HG03103 (cell line): Measurements from ENCODE around the gene LIN9.
A peak's percentile ranks its signal among the peaks of the same experiment; 100 is the strongest.
"Not testable (repeated sequence)": the region's sequence is repeated elsewhere in the genome, so short reads cannot be mapped to it uniquely, and the experiment has no call there.

Experiments
- ATAC-seq: cut with Tn5 transposase; IDR thresholded peaks from one replicate; pipeline ENCODE4 v1.9.1; 2021; ENCODE audit warnings: low read depth; ENCODE audit not compliant: unreplicated experiment

Gene LIN9

DNA sequence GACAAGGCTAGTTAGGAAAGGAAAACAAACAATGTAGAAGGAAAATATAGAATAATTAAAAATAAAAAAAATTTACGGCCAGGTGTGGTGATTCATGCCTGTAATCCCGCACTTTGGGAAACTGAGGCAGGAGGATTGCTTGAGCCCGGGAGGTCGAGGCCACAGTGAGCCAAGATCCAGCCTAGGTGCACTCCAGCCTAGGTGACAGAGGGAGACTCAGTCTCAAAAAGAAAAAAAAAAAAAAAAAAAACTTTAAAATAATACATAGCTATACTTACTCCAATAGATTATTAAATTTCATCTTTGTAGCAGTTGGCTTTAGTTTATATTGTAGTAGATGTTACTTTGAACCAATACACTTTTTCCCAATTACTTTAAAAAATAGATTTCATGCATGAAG lies 32.0 kb downstream of the LIN9 start:
- ATAC-seq, result no peak

DNA sequence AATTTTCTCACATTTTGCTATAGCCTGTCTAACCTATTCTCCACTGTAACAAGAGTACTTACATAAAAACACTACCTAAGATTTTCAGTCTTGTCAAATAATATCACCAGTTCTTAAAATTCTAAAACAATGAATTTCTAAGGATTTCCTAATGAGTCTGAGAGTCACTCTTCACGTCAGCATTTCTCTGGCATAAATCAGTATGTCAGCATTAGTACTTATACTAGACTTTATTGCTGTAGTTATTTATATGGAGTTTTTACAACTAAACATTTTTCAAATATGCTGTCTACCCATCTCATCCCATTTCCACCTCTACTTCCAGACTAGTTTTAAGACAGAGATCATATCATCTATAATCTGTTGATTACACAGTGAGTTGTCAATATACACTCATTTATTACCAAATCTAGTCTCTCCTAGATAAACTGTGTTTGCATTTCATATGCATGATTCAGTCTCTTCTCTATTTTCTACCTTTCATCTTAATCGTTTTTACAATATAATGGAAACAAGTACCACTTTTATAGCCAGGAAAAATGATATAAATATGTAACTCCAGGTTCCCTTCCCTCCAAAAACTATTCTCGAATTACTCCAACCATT lies 32.8 kb downstream of the LIN9 start:
- no peak for ATAC-seq

DNA sequence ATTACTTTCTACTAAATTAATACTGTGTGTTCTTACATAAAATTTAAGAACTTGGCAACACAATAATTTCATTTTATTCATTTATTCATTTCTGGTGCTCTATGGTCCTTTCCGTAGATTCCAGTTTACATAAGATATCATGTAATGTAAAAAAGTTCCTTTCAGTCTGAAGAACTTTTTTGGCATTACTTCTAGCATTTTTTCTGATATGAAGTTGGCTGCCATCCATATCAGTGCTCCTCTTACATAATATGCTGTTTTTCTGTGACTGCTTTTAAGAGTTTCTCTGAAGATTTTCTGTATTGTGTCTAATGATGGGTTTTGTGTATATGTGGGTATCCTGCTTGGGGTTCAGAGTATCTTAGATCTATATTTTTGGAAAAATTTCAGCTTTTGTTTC lies 34.8 kb downstream of the LIN9 start:
- no peak for ATAC-seq

DNA sequence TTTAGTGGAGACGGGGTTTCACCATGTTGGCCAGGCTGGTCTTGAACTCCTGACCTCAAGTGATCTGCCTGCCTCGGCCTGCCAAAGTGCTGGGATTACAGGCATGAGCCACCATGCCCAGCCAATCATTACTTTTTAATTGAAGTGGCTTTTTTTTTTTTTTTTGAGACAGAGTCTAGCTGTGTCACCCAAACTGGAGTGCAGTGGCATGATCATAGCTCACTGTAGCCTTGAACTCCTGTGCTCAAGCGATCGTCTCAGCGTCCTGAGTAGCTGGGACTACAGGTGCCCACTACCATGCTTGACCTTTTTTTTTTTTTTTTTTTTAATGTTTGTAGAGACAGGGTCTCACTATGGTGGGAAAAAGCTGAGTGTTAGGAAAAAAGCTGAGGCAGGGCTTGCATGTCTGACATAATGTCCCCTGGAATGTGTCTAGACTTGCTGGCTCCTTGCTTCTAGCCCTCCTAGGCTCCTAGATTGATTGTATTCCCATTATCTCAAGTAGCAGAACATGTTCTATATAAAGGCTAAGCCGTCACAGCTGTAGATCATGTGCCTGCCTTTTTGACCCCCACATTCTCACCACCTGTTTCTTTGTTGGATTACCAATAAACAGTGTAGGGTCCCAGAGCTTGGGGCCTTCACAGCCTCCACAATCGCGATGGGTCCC lies 36.6 kb downstream of the LIN9 start:
- ATAC-seq, result not testable (repeated sequence)

DNA sequence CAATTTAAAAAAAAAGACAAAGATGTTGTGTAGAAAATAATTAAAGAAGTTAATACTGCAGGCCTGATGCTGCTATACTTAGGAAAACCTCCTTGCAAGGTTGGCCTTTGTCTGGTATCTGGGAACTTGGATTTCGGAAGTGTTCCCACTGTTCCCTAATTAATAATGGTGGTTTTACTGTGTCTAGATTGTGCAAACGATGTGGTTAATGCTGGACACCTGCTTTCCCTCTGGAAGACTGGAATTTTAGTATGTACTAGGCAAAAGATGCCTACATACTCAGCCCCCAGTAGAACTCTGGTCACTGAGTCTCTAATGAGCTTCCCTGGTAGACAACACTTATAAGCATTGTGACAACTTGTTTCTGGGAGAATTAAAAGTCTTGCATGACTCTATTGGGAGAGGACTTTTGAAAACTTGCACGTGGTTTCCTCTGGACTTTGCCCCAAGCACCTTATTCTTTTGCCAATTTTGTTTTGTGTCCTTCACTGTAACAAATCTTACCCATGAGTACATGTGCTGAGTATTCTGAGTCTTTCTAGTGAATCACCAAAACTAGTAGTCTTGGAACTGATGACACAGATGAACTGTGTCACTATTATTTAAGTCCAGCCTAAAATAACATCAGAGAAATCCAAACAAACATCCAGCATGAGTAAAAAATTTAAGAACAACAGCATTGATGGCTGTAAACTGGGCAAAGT lies 40.4 kb downstream of the LIN9 start:
- no peak for ATAC-seq

DNA sequence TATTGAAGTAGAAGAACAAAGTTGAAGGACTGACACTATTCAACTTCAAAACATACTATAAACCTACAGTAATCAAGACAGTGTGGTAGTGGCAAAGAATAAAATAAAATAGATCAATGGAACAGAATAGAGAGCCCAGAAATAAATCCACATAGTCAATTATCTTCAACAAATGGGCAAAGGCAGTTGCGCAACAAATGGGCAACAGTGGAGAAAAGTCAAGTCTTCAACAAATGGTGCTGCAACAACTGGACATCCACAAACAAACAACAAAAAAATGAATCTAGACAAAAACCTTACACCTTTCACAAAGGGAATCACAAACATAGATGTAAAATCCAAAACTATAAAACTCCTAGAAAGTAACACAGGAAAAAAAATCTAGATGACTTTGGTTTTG lies 47.1 kb downstream of the LIN9 start:
- no peak for ATAC-seq

DNA sequence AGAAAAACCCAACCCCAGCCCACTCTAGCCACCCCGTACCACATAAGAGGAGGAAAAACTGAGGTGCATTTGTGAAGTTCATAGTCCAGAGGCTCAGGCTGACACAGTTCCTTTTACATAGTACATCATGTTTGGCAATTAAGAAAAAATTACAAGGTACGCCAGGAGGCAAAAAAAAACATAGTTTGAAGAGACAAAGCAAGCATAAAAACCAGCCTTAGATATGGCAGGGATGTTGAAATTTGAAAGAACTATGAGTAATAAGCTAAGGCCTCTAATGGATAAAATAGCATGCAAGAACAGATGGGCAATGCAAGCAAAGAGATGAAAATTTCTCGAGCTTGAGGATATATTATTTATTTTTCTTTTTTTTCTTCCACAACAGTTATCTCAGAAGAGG lies 53.6 kb downstream of the LIN9 start:
- ATAC-seq, result no peak

DNA sequence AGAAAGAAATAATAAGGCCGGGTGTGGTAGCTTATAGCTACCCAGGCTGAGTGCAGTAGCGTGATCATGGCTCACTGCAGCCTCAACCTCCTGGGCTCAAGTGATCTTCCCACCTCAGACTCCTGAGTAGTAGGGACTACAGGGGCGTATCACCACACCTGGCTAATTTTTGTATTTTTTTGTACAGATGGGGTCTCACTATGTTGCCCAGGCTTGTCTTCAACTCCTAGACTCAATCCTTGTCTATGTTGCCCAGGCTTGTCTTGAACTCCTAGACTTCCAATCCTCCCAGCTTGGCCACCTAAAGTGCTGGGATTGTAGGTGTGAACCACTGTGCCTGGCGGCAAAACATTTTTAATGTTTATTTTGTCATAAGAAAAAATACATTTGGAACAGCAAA lies 55.0 kb downstream of the LIN9 start:
- ATAC-seq, result no peak

DNA sequence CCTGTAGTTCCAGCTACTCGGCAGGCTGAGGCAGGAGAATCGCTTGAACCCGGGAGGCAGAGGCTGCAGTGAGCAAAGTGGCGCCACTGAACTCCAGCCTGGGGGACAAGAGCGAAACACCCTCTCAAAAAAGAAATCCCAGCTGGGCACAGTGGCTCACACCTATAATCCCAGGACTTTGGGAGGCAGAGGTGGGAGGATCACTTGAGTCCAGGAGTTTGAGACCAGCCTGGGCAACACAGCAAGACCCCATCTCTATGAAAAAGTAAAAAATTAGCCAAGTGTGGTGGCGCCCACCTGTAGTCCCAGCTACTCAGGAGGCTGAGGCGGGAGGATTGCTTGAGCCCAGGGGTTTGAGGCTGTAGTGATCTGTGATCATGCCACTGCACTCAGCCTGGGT lies 56.1 kb downstream of the LIN9 start:
- ATAC-seq, result not testable (repeated sequence)

DNA sequence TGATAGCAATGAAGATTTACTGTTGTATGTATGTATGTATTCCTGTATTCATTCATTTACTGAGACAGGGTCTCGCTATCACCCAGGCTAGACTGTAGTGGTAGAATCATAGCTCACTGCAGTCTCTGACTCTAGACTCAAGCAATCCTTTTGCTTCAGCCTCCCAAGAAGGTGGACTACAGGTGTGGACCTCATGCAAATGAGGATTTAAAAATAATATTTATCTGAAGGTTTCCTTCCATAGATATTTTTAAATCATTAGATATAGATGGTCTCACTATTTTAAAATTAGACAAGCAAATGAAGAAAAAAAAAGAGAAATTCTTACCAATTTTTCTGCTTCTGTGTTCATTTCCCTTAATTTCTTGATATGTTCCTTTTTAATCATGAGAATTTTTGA lies 58.5 kb downstream of the LIN9 start:
- ATAC-seq, result no peak

DNA sequence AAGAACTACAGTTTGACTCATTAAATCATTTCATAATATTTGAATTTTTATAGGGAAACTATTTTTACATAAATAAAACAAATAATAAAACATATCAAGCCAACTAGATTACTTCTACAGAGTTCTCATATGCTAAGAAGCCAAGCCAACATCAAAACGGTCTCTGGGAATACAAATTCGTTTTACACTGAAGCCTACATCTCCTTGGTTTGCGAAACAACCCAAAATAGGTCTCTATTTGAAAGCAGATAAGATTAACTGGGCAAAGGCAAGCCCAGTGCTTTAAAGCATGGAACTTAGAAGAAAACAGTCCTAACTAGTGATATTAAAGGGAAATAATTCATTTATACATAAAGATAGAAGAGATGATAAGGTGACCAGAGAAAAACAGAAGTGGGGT lies 60.2 kb downstream of the LIN9 start:
- no peak for ATAC-seq

DNA sequence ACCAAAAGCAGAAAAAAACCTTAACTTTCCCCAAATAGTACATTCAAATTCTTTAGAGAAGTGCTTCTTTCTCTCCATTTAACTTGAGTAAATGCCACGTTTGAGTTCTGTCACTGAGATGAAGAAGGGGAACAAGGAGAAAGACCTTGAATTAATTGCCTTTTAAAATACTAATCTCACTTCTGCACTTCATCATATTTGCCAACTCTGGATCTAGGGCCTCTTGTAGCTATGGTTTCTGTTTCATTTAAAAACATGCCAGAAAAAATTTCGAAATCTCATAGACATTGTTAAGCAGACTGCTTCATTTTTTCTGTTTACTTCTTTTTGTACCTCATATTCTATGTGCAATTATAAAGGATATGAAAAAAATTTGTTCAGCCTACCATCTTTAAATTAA lies 60.9 kb downstream of the LIN9 start:
- no peak for ATAC-seq

DNA sequence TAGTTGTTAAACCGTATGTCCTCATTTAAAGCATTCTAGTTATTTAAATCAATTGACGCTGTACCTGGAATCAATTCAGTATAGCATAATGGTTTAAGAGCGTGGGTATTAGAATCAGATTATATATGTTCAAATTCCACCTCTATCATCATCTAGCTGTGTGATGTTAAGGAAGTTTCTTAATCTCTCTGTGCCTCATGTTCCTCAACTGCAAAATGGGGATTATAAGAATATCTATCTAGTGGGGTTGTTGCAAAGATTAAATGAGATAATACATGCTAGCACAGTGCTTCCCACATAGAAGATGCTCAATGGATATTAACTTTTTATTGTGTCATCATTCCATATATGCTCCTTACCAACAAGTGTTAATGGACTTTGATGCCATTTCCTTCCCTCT lies 69.5 kb downstream of the LIN9 start:
- no peak for ATAC-seq

DNA sequence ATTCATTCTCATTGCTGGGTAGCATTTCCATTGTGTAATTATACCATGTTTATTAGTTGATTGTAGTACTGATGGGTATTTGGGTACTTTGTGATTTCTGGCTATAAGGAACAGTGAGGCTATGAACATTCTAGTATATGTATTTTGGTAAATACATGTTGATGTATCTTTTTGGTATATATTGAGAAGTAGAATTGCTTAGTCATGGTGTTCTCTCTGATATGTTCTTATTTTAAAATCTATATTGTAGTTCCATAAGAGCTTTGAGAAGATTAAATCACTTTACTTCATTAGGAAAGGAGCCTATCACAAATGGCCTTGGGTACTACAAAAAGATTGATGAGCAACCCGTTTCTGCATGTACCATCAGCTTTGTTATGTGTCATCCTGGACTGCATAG lies 72.1 kb downstream of the LIN9 start:
- ATAC-seq, result no peak

DNA sequence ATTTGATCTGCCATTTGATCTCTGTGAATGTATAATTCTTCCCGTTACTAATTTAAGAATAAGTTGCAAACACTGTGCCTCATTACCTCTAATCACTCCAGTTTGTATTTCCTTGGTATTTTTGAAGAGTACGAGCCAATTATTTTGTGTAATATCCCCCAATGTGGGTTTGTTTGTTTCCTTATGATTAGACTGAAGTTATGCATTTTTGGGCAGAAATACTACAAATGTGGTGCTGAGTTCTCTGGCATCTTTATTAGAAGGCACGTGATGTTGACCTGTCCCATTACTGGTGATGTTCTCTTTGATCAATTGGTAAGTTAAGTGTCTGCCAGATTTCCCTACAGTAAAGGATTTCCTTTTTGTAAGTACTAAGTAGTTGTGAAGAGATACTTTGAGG lies 75.2 kb downstream of the LIN9 start:
- ATAC-seq, result no peak

DNA sequence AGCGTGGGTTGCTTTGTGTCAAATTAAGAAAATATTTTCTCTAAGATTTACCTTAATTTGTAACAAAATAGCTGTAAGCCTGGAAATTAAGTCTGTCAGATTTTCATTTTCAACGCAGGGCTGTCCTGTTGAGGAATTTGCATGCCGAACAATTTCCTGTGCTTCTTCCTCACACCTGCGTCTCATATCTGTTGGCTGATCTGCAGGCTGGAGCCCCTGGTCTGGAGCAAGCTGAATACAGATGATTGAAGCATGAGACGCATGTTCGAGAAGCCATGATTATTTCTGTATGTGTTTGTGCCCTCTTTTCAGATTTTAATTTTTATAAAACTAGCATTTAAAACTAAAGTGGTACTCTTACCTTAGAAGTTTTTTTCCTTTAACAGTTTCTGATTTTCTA lies 75.7 kb downstream of the LIN9 start:
- peak; percentile 63 for ATAC-seq

DNA sequence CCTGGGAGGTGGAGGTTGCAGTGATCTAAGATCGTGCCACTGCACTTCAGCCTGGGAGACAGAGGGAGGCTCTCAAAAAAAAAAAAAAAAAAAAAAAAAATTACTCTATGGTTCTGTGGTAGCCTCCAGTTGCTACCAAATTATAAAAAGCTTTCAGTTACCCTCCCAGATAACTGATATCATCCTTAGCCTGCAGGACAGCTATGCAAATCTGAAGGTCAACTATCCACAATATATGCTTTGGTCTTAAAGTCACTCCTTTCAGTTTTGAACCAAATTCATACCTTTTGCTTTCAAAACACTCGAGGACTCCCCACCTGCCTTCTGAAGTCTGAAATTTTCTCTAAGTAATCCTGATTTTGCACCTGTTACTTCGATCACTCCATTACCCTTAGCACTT lies 82.4 kb downstream of the LIN9 start:
- ATAC-seq, result no peak

DNA sequence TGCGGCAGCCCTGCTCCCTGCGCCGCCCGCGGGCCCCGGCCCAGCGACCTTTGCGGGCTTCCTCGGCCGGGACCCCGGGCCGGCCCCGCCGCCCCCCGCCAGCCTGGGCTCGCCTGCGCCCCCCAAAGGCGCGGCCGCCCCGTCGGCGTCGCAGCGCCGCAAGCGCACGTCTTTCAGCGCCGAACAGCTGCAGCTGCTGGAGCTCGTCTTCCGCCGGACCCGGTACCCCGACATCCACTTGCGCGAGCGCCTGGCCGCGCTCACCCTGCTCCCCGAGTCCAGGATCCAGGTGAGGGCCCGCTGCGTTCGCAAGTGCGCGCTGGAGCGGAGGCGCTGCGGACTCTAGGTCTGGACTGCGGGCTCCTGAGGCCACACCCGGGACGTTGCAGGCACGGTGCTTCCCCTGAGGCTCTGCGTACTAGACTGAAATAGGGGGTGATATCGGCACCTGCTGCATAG lies 85.1 kb downstream of the LIN9 start:
- ATAC-seq, result peak; percentile 56

DNA sequence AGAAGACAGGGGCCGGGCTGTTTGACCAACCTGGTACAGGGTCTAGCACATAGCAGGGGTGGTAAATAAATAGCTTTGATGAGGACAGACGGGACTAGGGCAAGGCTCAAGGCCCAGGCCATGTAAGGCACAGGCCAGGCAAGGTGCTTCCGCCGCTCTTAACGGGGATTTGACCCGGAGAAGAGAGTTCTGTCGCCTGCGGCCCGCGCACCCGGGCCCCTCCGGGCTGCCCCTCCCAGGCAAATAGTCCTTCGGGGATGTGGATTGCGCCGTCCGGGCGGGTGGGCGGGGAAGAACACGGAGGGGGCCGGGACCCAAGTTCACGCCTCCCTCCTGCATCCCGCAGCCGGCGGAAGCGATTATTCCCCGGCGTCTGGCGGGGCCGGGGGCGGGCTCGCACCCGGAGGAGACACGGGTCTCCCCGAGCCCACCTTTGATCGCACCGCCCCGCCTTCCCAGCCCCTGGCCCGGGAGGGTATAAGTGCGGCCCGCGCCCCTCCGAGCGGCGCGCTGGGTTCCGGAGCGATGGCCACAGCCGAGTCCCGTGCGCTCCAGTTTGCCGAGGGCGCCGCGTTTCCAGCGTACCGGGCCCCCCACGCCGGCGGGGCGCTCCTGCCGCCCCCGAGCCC lies 85.7 kb downstream of the LIN9 start, which contains the start of gene MIXL1:
Gene MIXL1, plus strand, starts transcription at position 508 of the 629 bp plus-strand sequence. Its CDS starts 18 bp downstream, at position 526.
- peak; percentile 35 for ATAC-seq

DNA sequence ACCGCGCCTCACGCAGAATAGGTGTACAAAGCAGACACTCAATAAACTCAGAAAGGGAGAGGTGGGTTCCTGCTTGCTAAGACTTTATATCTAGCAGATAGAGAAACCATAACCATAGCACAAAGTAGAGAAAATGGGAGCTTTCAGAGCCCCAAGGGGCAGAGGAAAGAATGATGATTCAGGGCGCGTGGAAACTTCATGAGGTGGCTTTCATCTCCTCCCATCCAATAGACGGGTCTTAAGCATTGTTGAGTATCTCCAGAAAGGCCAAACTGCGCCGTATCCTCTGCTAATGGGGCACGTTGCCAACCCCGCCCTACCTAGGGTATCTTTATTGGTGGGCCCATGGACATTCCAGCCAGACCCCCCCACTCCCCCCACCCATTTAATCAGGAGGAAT lies 86.3 kb downstream of the LIN9 start:
- no peak for ATAC-seq

DNA sequence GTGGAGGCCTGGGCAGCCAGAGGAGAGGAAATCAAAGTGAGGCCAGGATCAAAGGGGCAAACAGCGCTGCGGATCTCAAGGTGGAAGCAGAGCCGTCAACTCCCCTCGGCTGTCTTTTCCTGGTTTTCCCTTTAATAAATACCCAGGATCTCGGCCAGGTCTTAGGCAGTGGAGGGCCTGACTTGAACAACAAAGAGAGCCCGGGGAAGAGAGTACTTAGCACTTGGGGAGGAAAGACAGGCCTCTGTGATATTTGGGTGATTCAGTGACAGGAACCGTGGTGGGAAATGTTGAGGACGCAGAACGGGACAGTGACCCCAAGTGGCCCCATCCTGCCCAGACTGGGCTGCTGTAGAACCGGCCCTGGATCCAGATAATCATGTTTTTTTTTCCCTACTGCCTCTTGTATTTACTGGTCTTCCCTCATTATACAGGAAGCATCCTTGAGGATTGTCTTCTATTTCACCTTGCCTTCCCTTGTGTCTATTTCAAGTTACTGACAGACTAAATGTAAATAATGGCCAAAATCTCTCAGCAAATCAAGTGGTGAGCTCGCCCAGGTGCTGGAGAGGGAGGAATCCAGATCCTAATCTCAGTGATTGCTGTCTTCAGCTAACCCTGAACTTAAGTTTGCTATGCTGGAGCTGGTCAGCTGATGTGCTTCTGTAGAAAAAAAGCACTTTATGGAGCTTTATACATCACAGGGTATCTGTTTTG lies 88.3 kb downstream of the LIN9 start:
- no peak for ATAC-seq
